Tibial artery (tissue), 4 donors: Measurements from ENCODE around the gene TRDN.

Experiments
- DNase-seq, 2 donors: peaks; one replicate each; pipeline ENCODE4 v3.0.0-alpha.2; 2019
- H3K27ac ChIP-seq, 2 donors: fragments of 200-600 bp; sonication (generic) in 1 of 2; 1 replicate in 1 of 2; 2 replicates in 1 of 2; pipeline ENCODE4 v1.5.1; 2018 to 2019; ENCODE audit warnings: mild to moderate bottlenecking in 1 of 2
- H3K27me3 ChIP-seq, 2 donors: fragments of 200-600 bp; sonication (generic) in 1 of 2; one replicate each; pipeline versions ENCODE4 v1.5.1 to v1.6.0; 2016 to 2019
- H3K36me3 ChIP-seq, 3 donors: fragments of 200-600 bp; sonication (generic) in 2 of 3; one replicate each; pipeline ENCODE4 v1.5.1; 2016 to 2019; ENCODE audit warnings: mild to moderate bottlenecking in 2 of 3
- H3K4me1 ChIP-seq, 4 donors: fragments of 200-600 bp; sonication (generic) in 2 of 4; 1 replicate in 3 of 4; 2 replicates in 1 of 4; pipeline ENCODE4 v1.5.1; 2016 to 2019
- H3K4me3 ChIP-seq, 2 donors: fragments of 200-600 bp; sonication (generic) in 1 of 2; 1 replicate in 1 of 2; 2 replicates in 1 of 2; pipeline ENCODE4 v1.5.1; 2018 to 2019; ENCODE audit warnings: mild to moderate bottlenecking in 2 of 2
- H3K9me3 ChIP-seq, 3 donors: fragments of 200-600 bp; sonication (generic) in 1 of 3; one replicate each; pipeline ENCODE4 v1.5.1; 2016 to 2019
- CTCF ChIP-seq, 2 experiments: fragments of 200-600 bp in 1 of 2; fragments of 450-650 bp in 1 of 2; IDR thresholded peaks; one replicate each; pipeline ENCODE4 v1.5.1; 2017 to 2019; ENCODE audit warnings: antibody characterized with exemption in 2 of 2, mild to moderate bottlenecking in 1 of 2, moderate library complexity in 1 of 2
- intact Hi-C: fragments of 100-400 bp; cut with DNase I; formaldehyde crosslinking; loops from one replicate; pipeline ENCODE4 v1.15.0; 2023; ENCODE audit warnings: low total_unique reads

The TRDN gene

GRCh38 chr6:123616016-123616415, 20.7 kb downstream of the TRDN start:
- no peaks in the 10 kb centered on the region for H3K36me3 ChIP-seq
- DNase-seq: no peak
- H3K27me3 ChIP-seq: no peaks in the 10 kb centered on the region
- H3K9me3 ChIP-seq: no peaks in the 10 kb centered on the region
- H3K4me3 ChIP-seq: no peak overlapping the region
- no peak for TF ChIP-seq CTCF (IDR thresholded peaks at IDR 0.05)
- no peaks in the 10 kb centered on the region for H3K4me1 ChIP-seq
- intact Hi-C loops: no loop called here
- H3K27ac ChIP-seq: no peak overlapping the region

GRCh38 chr6:123610779-123611178, 26.0 kb downstream of the TRDN start:
- DNase-seq: no peak
- Histone ChIP-seq H3K9me3 (no peaks in the 10 kb centered on the region), H3K4me1 (no peaks in the 10 kb centered on the region), H3K27ac (no peak overlapping the region), H3K4me3 (no peak overlapping the region), H3K36me3 (no peaks in the 10 kb centered on the region), H3K27me3 (no peaks in the 10 kb centered on the region)
- intact Hi-C loops: no loop called here
- no peak for TF ChIP-seq CTCF (IDR thresholded peaks at IDR 0.05)

- H3K4me1 ChIP-seq: no peaks in the 10 kb centered on the region
- DNase-seq: no peak
- intact Hi-C loops: no loop called here
Observed at GRCh38 chr6:123604067-123604466, 32.7 kb downstream of the TRDN start.

DNA sequence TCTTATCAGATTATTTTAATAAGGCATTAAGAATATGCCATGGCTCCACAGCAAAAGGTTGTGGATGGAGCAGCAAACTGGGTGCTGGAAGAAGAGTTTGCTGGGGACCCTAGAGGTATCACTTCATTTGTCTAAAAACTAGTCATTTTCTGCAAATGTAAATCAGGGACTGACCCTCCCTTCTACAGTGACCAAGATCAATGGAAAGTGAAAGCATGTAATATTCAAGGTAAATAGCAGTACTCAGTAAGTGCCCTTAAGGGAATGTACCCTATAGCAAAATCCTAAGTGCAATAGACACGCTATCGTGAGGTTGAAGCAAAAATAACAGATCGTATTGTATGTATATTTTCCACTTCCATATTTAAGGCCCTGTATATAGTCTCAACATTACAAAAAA, 38.7 kb downstream of the TRDN start:
- Histone ChIP-seq H3K9me3 (no peaks in the 10 kb centered on the region), H3K4me1 (no peaks in the 10 kb centered on the region), H3K36me3 (no peaks in the 10 kb centered on the region), H3K4me3 (no peak overlapping the region), H3K27ac (no peak overlapping the region), H3K27me3 (no peaks in the 10 kb centered on the region)
- intact Hi-C loops: no loop called here
- DNase-seq: no peak
- no peak for TF ChIP-seq CTCF (IDR thresholded peaks at IDR 0.05)

More at GRCh38 chr6:123604067-123604466, 32.7 kb downstream of the TRDN start:
- Histone ChIP-seq H3K27me3 (no peaks in the 10 kb centered on the region), H3K36me3 (no peaks in the 10 kb centered on the region), H3K27ac (no peak overlapping the region), H3K4me3 (no peak overlapping the region), H3K9me3 (no peaks in the 10 kb centered on the region)
- TF ChIP-seq CTCF (IDR thresholded peaks at IDR 0.05): no peak

DNA sequence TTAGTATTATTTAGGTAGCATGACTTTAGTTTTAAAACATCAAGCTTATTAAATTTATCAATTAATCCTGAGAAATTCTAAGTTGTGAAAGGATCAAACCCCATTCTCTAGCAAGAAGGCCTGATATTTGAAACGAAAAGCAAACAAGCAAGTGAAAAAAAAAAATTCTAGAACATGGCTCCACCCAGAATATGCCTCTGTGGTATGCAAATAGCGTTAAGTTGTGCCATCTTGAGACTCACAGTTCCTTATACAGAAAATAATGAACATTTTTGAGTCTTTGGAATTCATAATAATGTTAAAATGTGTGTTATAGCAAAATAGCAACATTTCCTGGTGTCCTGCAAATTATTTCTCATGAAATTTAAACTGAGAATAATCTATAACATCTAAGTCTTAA, 42.0 kb downstream of the TRDN start:
- Histone ChIP-seq H3K27me3 (no peaks in the 10 kb centered on the region), H3K9me3 (no peaks in the 10 kb centered on the region), H3K4me1 (no peaks in the 10 kb centered on the region), H3K36me3 (no peaks in the 10 kb centered on the region), H3K4me3 (no peak overlapping the region), H3K27ac (no peak overlapping the region)
- DNase-seq: no peak
- intact Hi-C loops: no loop called here
- TF ChIP-seq CTCF (IDR thresholded peaks at IDR 0.05): no peak

- H3K27ac ChIP-seq: no peak overlapping the region
- H3K27me3 ChIP-seq: no peaks in the 10 kb centered on the region
- no peak for TF ChIP-seq CTCF (IDR thresholded peaks at IDR 0.05)
- H3K4me3 ChIP-seq: no peak overlapping the region
- H3K36me3 ChIP-seq: no peaks in the 10 kb centered on the region
- intact Hi-C loops: no loop called here
- no peaks in the 10 kb centered on the region for H3K4me1 ChIP-seq
- no peak for DNase-seq
- no peaks in the 10 kb centered on the region for H3K9me3 ChIP-seq
Observed at GRCh38 chr6:123592426-123592825, 44.3 kb downstream of the TRDN start.
